GM21423 (cell line): ENCODE measurements around the gene CLVS2.

Experiments used
- ATAC-seq: cut with Tn5 transposase; IDR thresholded peaks from one replicate; pipeline ENCODE4 v1.9.1; 2021; ENCODE audit warnings: mild to moderate bottlenecking, moderate library complexity; ENCODE audit not compliant: unreplicated experiment

The CLVS2 gene, protein sequence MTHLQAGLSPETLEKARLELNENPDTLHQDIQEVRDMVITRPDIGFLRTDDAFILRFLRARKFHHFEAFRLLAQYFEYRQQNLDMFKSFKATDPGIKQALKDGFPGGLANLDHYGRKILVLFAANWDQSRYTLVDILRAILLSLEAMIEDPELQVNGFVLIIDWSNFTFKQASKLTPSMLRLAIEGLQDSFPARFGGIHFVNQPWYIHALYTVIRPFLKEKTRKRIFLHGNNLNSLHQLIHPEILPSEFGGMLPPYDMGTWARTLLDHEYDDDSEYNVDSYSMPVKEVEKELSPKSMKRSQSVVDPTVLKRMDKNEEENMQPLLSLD

DNA sequence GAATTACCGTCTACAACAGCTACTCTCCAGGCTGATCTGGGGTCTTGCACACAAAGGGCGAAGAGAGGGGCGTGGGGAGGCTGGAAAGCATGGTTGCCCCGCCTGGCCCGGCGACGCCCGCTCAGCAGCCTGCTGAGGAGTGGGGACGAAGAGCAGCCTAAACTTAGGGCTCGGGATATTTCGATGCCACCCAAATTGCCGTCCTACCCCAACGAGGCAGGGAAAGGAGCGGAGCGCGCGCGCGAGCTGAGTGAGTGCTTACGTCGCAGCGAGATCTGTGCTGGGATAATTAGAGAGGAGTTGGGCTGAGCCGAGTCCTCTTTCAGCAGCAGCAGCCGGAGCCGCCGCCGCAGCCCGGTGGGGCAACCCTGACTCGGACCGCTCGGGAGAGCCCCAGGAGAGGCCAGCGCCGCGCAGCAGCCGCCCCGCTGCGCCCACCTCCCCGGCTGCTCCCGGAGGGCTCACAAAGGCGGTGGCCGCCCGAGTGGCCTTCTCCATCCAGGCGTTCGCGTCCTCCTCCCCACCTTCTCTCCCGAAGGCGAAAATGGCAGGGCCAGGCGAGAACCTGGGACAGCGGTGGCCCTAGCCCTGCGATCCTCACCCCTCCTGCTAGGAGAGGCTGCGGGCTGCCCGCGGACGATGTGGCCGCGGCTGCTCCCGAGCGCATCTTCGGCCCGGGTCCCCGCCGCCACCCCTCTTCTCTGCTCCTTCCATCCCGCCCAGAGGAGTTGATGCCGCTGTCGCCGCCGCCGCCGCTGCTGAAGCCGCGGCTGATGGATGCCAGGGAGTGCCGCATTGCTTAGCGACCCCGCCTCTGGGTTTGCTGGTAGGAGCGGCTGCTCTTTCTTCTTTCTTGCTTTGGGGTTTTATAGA lies at the start of gene CLVS2:
Gene CLVS2, plus strand, starts transcription at position 315 of the 873 bp plus-strand sequence. CDS start 1,543 bp downstream, outside the sequence.
- ATAC-seq: no peak

DNA sequence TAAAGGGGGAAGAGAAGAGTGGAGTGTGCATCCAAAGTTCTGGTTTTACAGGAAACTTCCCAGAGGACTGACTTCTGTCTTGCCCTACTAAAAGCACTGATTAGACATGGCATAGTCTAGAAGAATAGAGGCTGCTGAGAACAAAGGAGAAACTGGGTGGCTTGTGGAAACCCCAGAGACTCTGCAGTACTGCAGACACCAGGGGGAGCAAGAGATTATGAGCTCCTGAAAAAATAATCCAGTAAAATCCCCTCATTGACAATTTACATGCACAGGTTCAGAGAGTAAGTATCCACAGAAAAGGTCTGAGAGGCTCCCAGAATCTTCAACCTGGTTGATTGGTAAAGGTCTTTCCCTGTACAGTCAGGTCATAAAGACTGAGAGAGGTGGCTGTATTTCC lies 48.7 kb upstream of the CLVS2 start:
- ATAC-seq: no peak

DNA sequence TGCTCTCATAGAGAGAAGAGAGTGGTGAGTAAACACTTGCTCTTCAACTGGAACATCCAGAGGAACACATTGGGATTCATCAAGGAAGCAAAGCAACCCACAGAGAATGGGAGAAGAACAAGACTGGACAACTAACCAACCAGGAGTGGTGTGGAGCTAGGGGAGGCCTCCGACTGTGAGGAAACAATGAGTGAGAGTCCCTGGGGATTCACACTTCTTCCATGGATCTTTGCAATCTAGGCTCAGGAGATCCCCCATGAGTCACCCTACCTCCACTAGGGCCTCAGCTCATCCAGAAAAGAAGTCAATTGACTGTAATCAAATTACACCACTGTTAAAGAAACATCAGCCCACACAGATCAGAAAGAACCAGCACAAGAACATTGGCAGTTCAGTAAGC lies 42.3 kb upstream of the CLVS2 start:
- no peak for ATAC-seq

DNA sequence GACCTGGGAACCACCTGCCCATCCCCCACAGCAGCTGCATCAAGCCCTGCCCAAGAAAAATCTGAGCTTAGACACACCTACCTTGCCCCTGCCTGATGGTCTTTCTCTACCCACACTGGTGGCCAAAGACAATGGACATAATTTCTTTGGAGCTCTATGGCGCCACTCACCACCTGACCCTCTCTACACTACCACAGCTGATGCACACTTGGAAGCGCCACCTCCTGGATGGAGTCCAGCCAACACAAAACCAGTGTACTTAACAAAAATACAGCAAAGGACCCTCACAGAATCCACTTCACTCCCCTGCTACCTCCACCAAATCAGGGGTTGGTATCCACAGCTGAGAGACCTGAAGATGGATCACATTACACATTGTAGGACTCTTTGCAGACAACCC lies 39.7 kb upstream of the CLVS2 start:
- ATAC-seq: no peak

DNA sequence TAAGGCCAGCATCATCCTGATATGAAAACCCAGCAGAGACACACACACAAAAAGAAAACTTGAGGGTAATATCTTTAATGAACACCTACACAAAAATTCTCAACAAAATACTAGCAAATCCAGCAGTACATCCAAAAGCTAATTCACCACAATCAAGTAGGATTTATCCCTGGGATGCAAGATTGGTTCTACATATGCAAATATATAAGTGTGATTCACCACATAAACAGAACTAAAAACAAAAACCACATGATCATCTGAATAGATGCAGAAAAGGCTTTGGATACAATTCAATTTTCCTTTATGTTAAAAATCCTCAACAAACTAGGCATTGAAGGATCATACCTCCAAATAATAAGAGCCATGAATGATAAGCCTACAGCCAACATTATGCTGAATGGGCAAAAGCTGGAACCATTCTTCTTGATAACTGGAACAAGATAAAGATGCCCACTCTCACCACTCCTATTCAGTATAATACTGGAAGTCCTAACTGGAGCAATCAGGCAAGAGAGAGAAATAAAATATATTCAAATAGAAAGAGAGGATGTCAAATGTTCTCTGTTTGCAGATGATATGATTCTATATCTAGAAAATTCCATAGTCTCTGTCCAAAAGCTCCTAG lies 33.9 kb upstream of the CLVS2 start:
- ATAC-seq: no peak

DNA sequence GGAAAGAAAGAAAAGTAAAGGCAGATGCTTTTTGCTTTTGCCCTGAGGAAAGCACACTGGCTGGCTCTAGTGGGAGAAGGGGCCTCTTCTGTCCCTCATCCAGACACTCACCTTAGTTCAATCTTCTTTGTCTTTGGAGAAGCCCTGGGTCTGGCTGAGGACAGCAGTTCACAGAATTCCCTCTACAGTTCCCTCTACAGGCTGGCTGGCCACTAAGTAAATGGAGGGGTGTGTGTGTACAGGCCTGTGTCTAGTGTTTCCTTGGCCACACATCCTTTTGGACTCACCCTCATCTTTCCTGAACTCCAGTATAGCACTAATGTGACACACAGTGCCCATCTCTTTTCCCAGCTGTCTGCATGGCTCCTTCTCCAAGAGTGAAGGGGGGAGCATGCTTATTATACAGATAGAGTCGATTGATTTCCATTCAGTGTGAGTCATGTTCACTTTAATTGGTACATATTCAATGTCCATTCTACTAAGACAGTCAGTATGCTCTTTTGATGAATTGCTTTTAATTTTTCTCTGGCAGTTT lies 26.0 kb upstream of the CLVS2 start:
- no peak for ATAC-seq

DNA sequence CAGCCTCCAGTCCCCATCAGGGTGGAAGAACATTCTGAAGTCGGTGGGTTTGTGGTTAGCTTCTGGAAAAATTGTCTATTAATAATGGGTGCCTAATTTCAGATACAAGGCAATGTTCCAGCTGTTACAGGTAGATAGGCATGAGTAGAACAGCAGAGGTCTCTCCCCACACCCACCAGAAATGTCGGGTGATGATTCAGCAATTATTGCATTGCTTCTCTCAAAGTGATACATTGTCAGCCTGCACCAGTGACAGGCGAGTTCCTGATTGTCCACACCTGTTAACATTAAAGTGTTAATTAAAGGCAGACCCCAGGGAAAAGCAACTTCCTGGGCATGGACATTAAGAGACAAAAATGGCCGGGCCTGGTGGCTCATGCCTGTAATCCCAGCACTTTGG lies 18.9 kb upstream of the CLVS2 start:
- ATAC-seq: no peak

DNA sequence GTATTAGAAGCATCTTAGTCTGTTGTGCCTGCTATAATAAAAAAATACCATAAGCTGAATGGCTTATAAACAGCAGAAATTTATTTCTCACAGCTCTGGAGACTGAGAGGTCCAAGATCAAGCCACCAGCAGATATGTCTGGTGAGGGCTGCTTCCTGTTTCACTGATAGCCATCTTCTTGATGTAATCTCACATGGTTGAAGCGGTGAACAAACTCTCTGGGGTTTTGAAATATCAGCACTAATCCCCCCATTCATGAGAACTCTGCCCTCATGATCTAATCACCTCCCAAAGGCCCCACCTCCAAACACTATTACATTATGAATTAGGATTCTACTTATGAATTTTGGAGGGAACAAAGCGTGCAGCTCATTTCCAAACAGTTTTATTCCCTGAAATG lies 11.6 kb upstream of the CLVS2 start:
- ATAC-seq: no peak

DNA sequence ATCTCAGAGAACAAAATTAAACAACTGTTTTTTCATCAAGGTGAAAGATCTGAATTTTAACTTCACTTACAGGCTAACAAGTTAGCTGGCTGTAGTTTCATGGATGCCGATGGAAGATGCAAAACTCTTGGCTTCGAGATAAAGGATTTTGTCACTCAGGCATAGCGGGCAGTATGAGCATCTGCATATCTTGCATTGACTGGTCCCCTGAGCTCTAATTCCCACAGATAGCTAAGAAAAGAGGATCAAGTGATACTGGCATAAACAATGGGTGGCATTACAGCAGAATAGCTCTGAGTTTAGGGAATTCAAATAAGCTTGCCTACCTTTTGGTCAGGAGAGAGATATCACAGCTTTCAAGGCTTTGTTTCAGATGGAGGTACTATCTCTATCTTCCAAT lies 1.8 kb upstream of the CLVS2 start:
- ATAC-seq: no peak

DNA sequence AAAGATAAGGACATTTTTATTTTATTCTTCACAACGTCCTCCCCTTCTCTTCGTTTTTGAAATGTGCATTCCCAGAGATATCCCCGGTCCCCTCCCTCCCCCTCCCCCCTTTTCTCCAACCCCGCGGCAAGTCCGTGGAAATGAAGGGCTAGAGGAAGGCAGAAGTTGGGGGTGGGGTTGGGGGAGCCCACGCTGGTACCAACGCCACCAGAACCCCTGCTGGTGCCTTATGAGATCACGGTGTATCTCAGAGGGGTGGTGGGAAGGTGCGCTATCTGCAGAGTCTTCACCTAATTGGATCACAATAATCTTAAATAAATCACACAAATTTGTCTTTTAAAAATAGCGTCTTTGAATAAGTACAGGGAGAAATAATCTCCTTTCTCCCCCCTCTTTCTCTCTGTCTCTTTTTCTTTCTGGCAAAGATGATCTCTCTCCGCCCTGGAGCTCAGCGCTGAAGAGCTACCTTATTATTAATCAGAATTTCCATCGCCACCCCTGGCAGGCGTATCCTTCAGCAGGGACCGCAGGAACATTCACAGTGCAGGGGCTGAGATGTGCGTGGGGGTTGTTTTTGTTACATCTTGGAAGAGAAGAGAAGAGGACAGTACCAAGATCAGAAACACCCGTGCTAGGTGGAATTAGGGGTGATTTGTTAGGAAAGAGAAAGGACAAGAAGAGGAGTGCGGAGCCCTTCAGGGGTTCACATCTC lies 915 bp downstream of the CLVS2 start:
- no peak for ATAC-seq

DNA sequence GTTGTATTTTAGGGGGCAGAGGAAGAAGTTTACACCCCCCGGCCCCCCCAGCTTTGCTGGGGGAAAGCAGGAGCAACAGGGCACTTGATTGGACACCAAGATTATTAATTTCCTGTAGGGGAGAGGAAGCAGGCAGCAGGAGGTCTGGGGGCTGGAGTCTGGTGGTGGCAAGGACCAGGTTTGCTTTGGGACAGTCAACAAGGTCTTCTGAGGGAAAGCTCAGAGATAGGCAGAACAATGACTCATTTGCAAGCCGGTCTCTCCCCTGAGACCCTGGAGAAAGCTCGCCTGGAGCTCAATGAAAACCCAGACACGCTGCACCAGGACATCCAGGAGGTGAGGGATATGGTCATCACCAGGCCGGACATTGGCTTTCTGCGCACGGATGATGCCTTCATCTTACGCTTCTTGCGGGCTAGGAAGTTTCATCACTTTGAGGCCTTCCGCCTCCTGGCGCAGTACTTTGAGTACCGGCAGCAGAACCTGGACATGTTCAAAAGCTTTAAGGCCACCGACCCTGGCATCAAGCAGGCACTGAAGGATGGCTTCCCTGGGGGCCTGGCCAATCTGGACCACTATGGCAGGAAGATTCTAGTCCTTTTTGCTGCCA lies 1.6 kb downstream of the CLVS2 start:
- no peak for ATAC-seq

DNA sequence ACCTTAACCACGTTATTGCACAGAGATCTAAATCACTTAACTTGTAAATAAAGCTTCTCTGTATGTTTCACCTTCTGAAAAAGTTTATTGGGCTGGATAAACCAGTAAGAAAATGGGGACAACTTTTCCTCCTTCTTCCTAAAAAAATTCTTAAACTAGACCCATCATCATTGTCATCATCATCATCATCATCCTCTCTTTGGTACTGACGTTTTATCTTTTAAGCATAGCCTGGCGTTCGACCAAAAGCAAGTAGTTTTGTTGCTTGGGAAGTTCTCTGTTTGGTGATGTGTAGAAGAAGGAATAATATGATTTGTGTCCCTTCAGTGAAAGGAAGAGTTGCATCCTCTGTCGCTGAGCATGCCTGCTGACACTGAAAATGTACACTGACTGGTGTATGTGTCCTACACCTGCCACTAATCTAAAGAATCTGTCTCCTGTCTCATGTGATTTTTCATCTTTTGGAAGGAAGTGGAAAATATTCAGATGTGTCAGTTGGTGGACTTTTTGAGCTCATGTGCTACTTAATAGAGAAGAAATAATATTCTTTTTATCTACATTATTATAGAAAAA lies 2.5 kb downstream of the CLVS2 start:
- no peak for ATAC-seq

DNA sequence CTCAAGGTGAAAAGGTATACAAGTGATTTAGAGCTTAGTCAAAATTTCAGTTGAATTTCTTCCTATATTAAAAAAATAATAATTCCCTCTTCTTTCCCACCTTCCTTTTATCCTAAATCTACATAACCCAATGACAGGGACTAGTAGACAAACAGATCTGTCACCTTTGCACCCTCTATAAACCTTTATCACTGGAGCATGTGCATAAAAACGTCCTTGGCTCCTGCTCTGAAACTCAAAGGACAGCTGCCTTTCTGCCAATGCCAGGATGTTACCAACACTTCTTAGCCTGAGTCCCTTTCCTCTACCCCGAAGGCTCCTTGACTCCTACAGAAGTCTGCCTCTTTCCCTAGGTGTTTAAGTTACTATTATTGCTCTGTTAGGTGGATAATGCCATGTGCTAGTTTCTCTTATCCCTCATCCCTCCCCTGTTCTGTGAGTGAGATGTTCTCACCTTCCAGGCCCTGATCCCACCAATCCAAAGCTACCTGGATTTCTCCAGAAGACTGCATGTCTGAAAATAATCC lies 4.3 kb downstream of the CLVS2 start:
- ATAC-seq: no peak

DNA sequence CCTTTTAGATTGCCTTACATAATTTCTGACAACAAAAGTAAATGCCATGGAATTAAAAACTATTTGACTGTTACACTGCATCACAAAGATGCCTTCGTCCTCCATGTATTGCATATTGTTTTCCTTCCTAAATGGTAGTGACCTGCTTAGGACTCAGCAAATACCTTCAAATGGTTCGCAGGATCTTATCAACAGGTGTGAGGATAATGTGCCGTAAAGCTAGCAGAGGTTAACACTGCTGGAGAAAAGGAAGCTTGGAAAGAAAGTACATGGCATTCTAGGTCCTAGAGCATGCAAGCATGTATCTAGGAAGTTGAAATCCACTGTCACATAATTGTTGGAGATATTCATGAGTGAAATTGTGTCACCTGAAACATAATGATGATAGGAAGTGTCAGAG lies 5.5 kb downstream of the CLVS2 start:
- no peak for ATAC-seq

DNA sequence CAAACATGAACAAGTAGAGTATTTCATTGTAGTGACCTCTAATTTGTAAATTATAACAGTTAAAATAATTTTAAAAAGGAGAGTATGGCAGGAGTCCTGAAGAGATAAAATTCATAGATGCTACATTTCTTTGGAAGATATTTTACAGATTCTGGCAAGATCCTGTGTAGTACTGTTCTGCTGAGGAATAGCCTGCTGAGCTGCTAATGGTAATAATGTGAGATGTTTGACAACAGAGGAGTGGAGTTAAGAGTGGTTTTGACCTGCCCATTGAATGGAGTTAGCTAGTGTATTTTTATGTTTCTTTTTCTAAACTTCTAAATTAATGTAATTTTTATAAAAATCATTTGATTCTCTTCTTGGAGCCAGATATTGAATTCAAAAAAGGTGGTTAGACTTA lies 11.8 kb downstream of the CLVS2 start:
- ATAC-seq: no peak

DNA sequence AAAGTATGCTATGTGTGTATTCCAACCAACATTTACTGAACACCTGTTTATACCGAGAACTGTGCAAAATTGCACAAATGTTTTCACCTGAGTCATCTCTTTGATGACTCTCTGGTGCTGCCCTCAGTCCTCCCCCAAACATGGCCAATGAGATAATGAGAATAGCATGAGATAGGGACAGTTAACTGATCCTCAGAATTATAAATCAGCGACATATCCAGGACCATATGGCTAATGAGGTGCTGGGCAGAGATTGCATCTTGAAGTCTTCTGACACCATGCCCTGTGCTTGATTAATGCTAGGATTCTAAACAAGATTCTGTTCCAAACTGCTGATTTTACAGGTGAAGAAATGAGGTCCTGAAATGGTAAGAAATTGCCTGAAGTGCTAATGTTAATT lies 13.0 kb downstream of the CLVS2 start:
- ATAC-seq: no peak

DNA sequence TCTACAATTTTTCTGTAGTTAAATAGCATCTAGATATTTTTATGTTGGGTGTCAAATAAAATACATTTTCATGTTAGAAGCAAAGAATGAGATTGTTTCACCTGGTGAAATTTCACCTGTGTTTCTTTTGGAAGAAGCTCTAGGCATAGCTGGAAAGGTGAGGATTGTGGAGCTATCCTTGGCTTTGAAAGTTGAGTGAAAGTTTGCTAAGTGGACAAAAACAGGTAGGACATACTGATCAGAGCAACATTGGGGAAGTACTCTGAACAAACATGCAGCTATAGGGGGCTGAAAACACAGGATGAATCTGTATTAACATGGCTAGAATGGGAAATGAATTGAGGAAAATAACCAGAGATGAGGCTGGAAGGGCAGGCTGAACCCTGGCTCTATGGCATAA lies 18.8 kb downstream of the CLVS2 start:
- ATAC-seq: no peak

DNA sequence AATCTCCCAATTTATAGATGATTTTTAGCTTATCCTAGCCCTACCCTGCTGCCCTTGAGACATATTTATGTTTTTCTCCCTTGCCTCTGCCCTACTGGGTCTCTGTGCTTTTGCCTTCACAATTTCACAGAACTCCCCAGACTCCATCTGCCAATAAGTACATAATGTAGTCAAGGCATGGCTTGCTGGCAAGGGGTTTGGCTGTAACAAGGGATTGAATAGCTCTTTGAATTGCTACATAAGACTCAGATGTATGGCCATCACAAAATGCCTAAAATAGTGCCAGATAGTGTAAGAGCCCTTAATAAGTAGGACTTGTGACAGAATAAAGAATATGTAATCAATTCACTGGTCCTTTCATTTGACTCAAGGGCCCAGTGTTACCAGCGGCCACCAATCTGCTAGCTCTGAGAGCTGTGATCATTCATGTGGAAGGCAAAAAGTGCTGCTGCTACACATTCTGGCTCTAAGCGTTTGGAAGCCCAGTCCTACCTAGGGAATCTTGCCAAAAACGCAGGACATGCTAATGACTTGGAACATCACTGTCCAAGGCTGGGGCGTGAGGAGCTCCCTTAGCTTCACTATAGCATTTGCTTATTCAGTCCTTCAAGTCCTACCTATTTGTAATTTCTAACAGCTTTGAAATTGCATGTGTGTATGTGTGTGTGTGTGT lies 20.5 kb downstream of the CLVS2 start:
- ATAC-seq: no peak

DNA sequence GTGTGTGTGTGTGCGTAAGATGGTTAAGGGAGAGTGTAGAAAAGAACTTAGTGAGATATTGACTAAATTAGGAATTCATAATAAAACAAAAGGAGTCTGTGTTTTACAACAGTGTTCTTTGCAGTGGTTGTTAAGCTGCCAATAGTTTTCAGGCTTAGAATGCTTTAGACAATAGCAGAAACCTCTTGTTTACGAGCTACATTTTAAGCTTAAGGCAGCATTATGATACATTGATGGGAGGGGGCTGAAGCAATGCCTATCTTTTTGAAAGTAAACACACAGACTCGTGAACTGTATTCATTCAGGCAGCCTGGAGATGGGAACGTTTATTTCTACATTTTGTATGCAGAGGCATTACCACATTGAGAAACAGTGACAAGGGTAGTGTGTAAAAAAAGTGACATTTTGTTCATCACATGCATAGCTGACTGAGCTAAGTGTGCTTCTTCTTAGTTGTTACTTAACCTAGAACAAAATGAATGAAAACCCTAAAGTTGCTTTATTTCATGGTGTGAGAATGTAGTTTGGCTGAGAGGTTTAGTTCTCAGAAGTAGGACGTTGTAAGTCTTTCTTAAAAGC lies 21.2 kb downstream of the CLVS2 start:
- no peak for ATAC-seq
